Measurements from ENCODE around the gene RGSL1. TPM values are rescaled to one million over a fixed set of nuclear protein-coding genes. Genes with fewer than 3 reads are reported as not detected.

Gene RGSL1
- total RNA-seq, 1 donor from 2014 or later: not detected

GRCh38 chr1:182569939-182570610, 120.1 kb downstream of the RGSL1 start:
- peaks cover 4% of the 10 kb centered on the region for H3K27me3 Mint-ChIP-seq
- H3K9me3 Mint-ChIP-seq: no peaks in the 10 kb centered on the region
- no peak overlapping the region for H3K4me3 Mint-ChIP-seq
- no peak overlapping the region for H3K27ac Mint-ChIP-seq
- no peaks in the 10 kb centered on the region for H3K4me1 Mint-ChIP-seq
- H3K36me3 Mint-ChIP-seq (ENCODE audit: low read depth): peaks cover 5% of the 10 kb centered on the region
- intact Hi-C loops (cut with micrococcal nuclease): no loop called here
- DNase-seq: no peak

GRCh38 chr1:182570611-182570970, 120.6 kb downstream of the RGSL1 start:
- no peaks in the 10 kb centered on the region for H3K9me3 Mint-ChIP-seq
- intact Hi-C loops (cut with micrococcal nuclease): no loop called here
- H3K27ac Mint-ChIP-seq: no peak overlapping the region
- H3K4me3 Mint-ChIP-seq: no peak overlapping the region
- no peaks in the 10 kb centered on the region for H3K4me1 Mint-ChIP-seq
- no peak for DNase-seq
- H3K27me3 Mint-ChIP-seq: no peaks in the 10 kb centered on the region
- H3K36me3 Mint-ChIP-seq (ENCODE audit: low read depth): peaks cover 9% of the 10 kb centered on the region

- no peak overlapping the region for H3K4me3 Mint-ChIP-seq
- peaks cover 22% of the 10 kb centered on the region for H3K36me3 Mint-ChIP-seq (ENCODE audit: low read depth)
- H3K27ac Mint-ChIP-seq: no peak overlapping the region
- no peaks in the 10 kb centered on the region for H3K9me3 Mint-ChIP-seq
- no peak for DNase-seq
- no peaks in the 10 kb centered on the region for H3K4me1 Mint-ChIP-seq
- H3K27me3 Mint-ChIP-seq: no peaks in the 10 kb centered on the region
- intact Hi-C loops (cut with micrococcal nuclease): no loop called here
These were observed 124.2 kb downstream of the RGSL1 start for GRCh38 chr1:182574156-182574555.

GRCh38 chr1:182575540-182576149, 125.7 kb downstream of the RGSL1 start:
- no peaks in the 10 kb centered on the region for H3K9me3 Mint-ChIP-seq

GRCh38 chr1:182580736-182581135, 130.8 kb downstream of the RGSL1 start:
- Mint-ChIP-seq H3K36me3 (ENCODE audit: low read depth) (peaks cover 41% of the 10 kb centered on the region), H3K4me1 (peaks cover 16% of the 10 kb centered on the region), H3K9me3 (no peaks in the 10 kb centered on the region), H3K27ac (no peak overlapping the region), H3K4me3 (no peak overlapping the region), H3K27me3 (no peaks in the 10 kb centered on the region)
- no peak for DNase-seq
- intact Hi-C loops (cut with micrococcal nuclease): no loop called here

More at GRCh38 chr1:182575540-182576149, 125.7 kb downstream of the RGSL1 start:
- Mint-ChIP-seq H3K27me3 (no peaks in the 10 kb centered on the region), H3K4me3 (no peak overlapping the region), H3K36me3 (ENCODE audit: low read depth) (peaks cover 34% of the 10 kb centered on the region), H3K27ac (no peak overlapping the region), H3K4me1 (peaks cover 3% of the 10 kb centered on the region)
- no peak for DNase-seq
- intact Hi-C loops (cut with micrococcal nuclease): no loop called here

- H3K4me3 Mint-ChIP-seq: no peak overlapping the region
These were observed 134.8 kb downstream of the RGSL1 start for GRCh38 chr1:182584746-182585145.

GRCh38 chr1:182586380-182586779, 136.4 kb downstream of the RGSL1 start:
- intact Hi-C loops (cut with micrococcal nuclease): loop anchor here (5.0 kb wide), 1 partner anchor 499 kb away; no protein-coding TSS in a partner anchor
- no peaks in the 10 kb centered on the region for H3K9me3 Mint-ChIP-seq

More at GRCh38 chr1:182584746-182585145, 134.8 kb downstream of the RGSL1 start:
- intact Hi-C loops (cut with micrococcal nuclease): loop anchor here (5.0 kb wide), 1 partner anchor 497 kb away; no protein-coding TSS in a partner anchor
- Mint-ChIP-seq H3K36me3 (ENCODE audit: low read depth) (peaks cover 29% of the 10 kb centered on the region), H3K9me3 (no peaks in the 10 kb centered on the region), H3K4me1 (peaks cover 35% of the 10 kb centered on the region), H3K27me3 (no peaks in the 10 kb centered on the region), H3K27ac (no peak overlapping the region)
- DNase-seq: no peak

GRCh38 chr1:182587093-182587492, 137.1 kb downstream of the RGSL1 start:
- H3K4me3 Mint-ChIP-seq: no peak overlapping the region
- peaks cover 37% of the 10 kb centered on the region for H3K4me1 Mint-ChIP-seq
- DNase-seq: no peak
- peaks cover 18% of the 10 kb centered on the region for H3K36me3 Mint-ChIP-seq (ENCODE audit: low read depth)
- no peak overlapping the region for H3K27ac Mint-ChIP-seq
- intact Hi-C loops (cut with micrococcal nuclease): loop anchor here (5.0 kb wide), 1 partner anchor 500 kb away; no protein-coding TSS in a partner anchor
- peaks cover 5% of the 10 kb centered on the region for H3K27me3 Mint-ChIP-seq
- no peaks in the 10 kb centered on the region for H3K9me3 Mint-ChIP-seq

More at GRCh38 chr1:182586380-182586779, 136.4 kb downstream of the RGSL1 start:
- no peak overlapping the region for H3K4me3 Mint-ChIP-seq
- H3K27me3 Mint-ChIP-seq: no peaks in the 10 kb centered on the region
- peaks cover 37% of the 10 kb centered on the region for H3K4me1 Mint-ChIP-seq
- H3K36me3 Mint-ChIP-seq (ENCODE audit: low read depth): peaks cover 18% of the 10 kb centered on the region
- H3K27ac Mint-ChIP-seq: no peak overlapping the region
- DNase-seq: no peak

- H3K9me3 Mint-ChIP-seq: no peaks in the 10 kb centered on the region
- DNase-seq: no peak
- peaks cover 37% of the 10 kb centered on the region for H3K4me1 Mint-ChIP-seq
- intact Hi-C loops (cut with micrococcal nuclease): loop anchor here (2.0 to 5.0 kb wide), 2 partner anchors 27 to 501 kb away; no protein-coding TSS in a partner anchor
- H3K27me3 Mint-ChIP-seq: peaks cover 7% of the 10 kb centered on the region
- H3K4me3 Mint-ChIP-seq: peak overlapping the region; percentile 96
- H3K36me3 Mint-ChIP-seq (ENCODE audit: low read depth): peaks cover 18% of the 10 kb centered on the region
- H3K27ac Mint-ChIP-seq: peak overlapping the region; percentile 97
These were observed 137.9 kb downstream of the RGSL1 start for GRCh38 chr1:182587666-182588499.

- peaks cover 15% of the 10 kb centered on the region for H3K27me3 Mint-ChIP-seq
- H3K4me1 Mint-ChIP-seq: peaks cover 34% of the 10 kb centered on the region
- H3K4me3 Mint-ChIP-seq: peak within 1 kb of the TSS; percentile 96
- intact Hi-C loops (cut with micrococcal nuclease): loop anchor here (2.0 to 5.0 kb wide), 2 partner anchors 26 to 501 kb away; no protein-coding TSS in a partner anchor
- no peaks in the 10 kb centered on the region for H3K9me3 Mint-ChIP-seq
- peaks cover 12% of the 10 kb centered on the region for H3K36me3 Mint-ChIP-seq (ENCODE audit: low read depth)
- DNase-seq: peak; percentile 85
- H3K27ac Mint-ChIP-seq: peak within 1 kb of the TSS; percentile 97
These were observed 138.8 kb downstream of the RGSL1 start, which contains the start of gene RNASEL for GRCh38 chr1:182588500-182589396. Gene RNASEL, minus strand, starts transcription at chr1:182589256. Its CDS starts 2,450 bp downstream, at chr1:182586806.

GRCh38 chr1:182589520-182589919, 139.6 kb downstream of the RGSL1 start:
- intact Hi-C loops (cut with micrococcal nuclease): loop anchor here (2.0 to 5.0 kb wide), 2 partner anchors 25 to 502 kb away; no protein-coding TSS in a partner anchor

GRCh38 chr1:182589931-182590330, 140.0 kb downstream of the RGSL1 start:
- H3K27me3 Mint-ChIP-seq: peaks cover 17% of the 10 kb centered on the region
- H3K4me3 Mint-ChIP-seq: peak overlapping the region; percentile 31
- H3K27ac Mint-ChIP-seq: peak overlapping the region; percentile 26
- H3K36me3 Mint-ChIP-seq (ENCODE audit: low read depth): peaks cover 8% of the 10 kb centered on the region
- no peaks in the 10 kb centered on the region for H3K9me3 Mint-ChIP-seq
- H3K4me1 Mint-ChIP-seq: peaks cover 27% of the 10 kb centered on the region
- intact Hi-C loops (cut with micrococcal nuclease): loop anchor here (2.0 to 5.0 kb wide), 2 partner anchors 25 to 503 kb away; no protein-coding TSS in a partner anchor
- DNase-seq: no peak

More at GRCh38 chr1:182589520-182589919, 139.6 kb downstream of the RGSL1 start:
- Mint-ChIP-seq H3K4me3 (peak overlapping the region; percentile 96), H3K9me3 (no peaks in the 10 kb centered on the region), H3K4me1 (peaks cover 30% of the 10 kb centered on the region), H3K27ac (peak overlapping the region; percentile 97), H3K27me3 (peaks cover 15% of the 10 kb centered on the region), H3K36me3 (ENCODE audit: low read depth) (peaks cover 8% of the 10 kb centered on the region)
- DNase-seq: peak; percentile 56

Data from activated CD4-positive, alpha-beta T cell treated with anti-CD3 and anti-CD28 coated beads, Interleukin-2, amount 10 ng/mL, durations not matched to agents 24 days and 14 days (primary cell).